Parathyroid adenoma (tissue), 2 donors: Measurements from ENCODE around the gene SUMF1.

Experiments used
- H2AFZ ChIP-seq: fragments of 300-600 bp; sonication (generic); one replicate; pipeline ENCODE4 v1.7.0; 2017; ENCODE audit warnings: antibody characterized with exemption, mild to moderate bottlenecking
- H3K27ac ChIP-seq: fragments of 300-600 bp; sonication (generic); one replicate; pipeline ENCODE4 v1.7.0; 2017
- H3K27me3 ChIP-seq: fragments of 300-600 bp; sonication (generic); one replicate; pipeline ENCODE4 v1.7.0; 2017; ENCODE audit warnings: low read length; ENCODE audit not compliant: control insufficient read depth, insufficient read depth
- H3K36me3 ChIP-seq: fragments of 300-600 bp; sonication (generic); one replicate; pipeline ENCODE4 v1.7.0; 2017; ENCODE audit warnings: low read length; ENCODE audit not compliant: control insufficient read depth, insufficient read depth
- H3K4me1 ChIP-seq: fragments of 300-600 bp; sonication (generic); one replicate; pipeline ENCODE4 v1.7.0; 2017; ENCODE audit warnings: control low read depth
- H3K4me2 ChIP-seq: fragments of 300-600 bp; sonication (generic); one replicate; pipeline ENCODE4 v1.7.0; 2017; ENCODE audit warnings: low read length
- H3K4me3 ChIP-seq: fragments of 300-600 bp; sonication (generic); one replicate; pipeline ENCODE4 v1.7.0; 2017; ENCODE audit warnings: low read depth, low read length
- H3K79me2 ChIP-seq: fragments of 300-600 bp; sonication (generic); one replicate; pipeline ENCODE4 v1.7.0; 2017; ENCODE audit warnings: control low read depth
- H3K9ac ChIP-seq: fragments of 300-600 bp; sonication (generic); one replicate; pipeline ENCODE4 v1.7.0; 2017; ENCODE audit warnings: mild to moderate bottlenecking
- H3K9me3 ChIP-seq: fragments of 300-600 bp; sonication (generic); one replicate; pipeline ENCODE4 v1.7.0; 2017; ENCODE audit warnings: low read length; ENCODE audit not compliant: control insufficient read depth
- TF ChIP-seq, protein P1 (sequence below): fragments of 300-600 bp; sonication (generic); IDR thresholded peaks from one replicate; pipeline ENCODE4 v1.7.0; 2017; ENCODE audit warnings: antibody characterized with exemption, mild to moderate bottlenecking
- donor health status: primary hyperparathyroidism.

SUMF1 gene

DNA sequence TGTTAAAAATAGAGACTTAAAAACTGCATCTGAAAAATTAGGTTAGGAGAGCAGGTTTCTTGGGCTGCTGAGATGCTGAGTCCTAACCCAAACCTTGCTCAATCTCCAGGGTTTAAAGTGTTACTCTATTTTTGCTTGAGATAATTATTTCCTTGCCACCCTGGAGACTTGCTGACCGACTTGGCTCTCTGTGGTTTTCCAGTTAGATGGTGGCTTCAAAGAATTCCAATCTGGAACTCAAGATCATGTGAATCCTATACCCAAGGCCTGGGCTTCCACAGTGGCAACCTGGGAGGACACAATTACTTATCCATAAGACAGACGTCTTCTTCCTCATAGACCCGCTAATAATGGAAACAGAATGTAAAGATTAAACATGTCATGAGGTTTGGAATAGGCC is 47.7 kb downstream of the SUMF1 start:
- TF ChIP-seq, protein P1, sequence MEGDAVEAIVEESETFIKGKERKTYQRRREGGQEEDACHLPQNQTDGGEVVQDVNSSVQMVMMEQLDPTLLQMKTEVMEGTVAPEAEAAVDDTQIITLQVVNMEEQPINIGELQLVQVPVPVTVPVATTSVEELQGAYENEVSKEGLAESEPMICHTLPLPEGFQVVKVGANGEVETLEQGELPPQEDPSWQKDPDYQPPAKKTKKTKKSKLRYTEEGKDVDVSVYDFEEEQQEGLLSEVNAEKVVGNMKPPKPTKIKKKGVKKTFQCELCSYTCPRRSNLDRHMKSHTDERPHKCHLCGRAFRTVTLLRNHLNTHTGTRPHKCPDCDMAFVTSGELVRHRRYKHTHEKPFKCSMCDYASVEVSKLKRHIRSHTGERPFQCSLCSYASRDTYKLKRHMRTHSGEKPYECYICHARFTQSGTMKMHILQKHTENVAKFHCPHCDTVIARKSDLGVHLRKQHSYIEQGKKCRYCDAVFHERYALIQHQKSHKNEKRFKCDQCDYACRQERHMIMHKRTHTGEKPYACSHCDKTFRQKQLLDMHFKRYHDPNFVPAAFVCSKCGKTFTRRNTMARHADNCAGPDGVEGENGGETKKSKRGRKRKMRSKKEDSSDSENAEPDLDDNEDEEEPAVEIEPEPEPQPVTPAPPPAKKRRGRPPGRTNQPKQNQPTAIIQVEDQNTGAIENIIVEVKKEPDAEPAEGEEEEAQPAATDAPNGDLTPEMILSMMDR = no peak
- Histone ChIP-seq H3K9ac (no peak overlapping the region), H3K27ac (no peak overlapping the region), H2AFZ (no peak overlapping the region), H3K4me1 (no peaks in the 10 kb centered on the region), H3K9me3 (no peaks in the 10 kb centered on the region), H3K27me3 (no peaks in the 10 kb centered on the region), H3K4me2 (no peak overlapping the region), H3K79me2 (no peaks in the 10 kb centered on the region), H3K36me3 (no peaks in the 10 kb centered on the region), H3K4me3 (no peak overlapping the region)

- H3K4me1 ChIP-seq = no peaks in the 10 kb centered on the region
Observed at GRCh38 chr3:4418156-4418555, 48.9 kb downstream of the SUMF1 start.

GRCh38 chr3:4417449-4417848 is 49.6 kb downstream of the SUMF1 start:
- no peaks in the 10 kb centered on the region for H3K36me3 ChIP-seq
- no peaks in the 10 kb centered on the region for H3K79me2 ChIP-seq
- H3K9ac ChIP-seq = no peak overlapping the region
- H2AFZ ChIP-seq = no peak overlapping the region
- H3K4me2 ChIP-seq = no peak overlapping the region
- H3K4me3 ChIP-seq = no peak overlapping the region
- H3K27me3 ChIP-seq = no peaks in the 10 kb centered on the region
- no peak overlapping the region for H3K27ac ChIP-seq
- TF ChIP-seq, protein P1 = no peak
- no peaks in the 10 kb centered on the region for H3K9me3 ChIP-seq
- H3K4me1 ChIP-seq = no peaks in the 10 kb centered on the region

More at GRCh38 chr3:4418156-4418555, 48.9 kb downstream of the SUMF1 start:
- Histone ChIP-seq H3K27me3 (no peaks in the 10 kb centered on the region), H3K79me2 (no peaks in the 10 kb centered on the region), H3K9me3 (no peaks in the 10 kb centered on the region), H3K9ac (no peak overlapping the region), H3K4me2 (no peak overlapping the region), H3K27ac (no peak overlapping the region), H3K36me3 (no peaks in the 10 kb centered on the region), H3K4me3 (no peak overlapping the region), H2AFZ (no peak overlapping the region)
- TF ChIP-seq, protein P1 = no peak

- no peak overlapping the region for H3K4me2 ChIP-seq
- H3K36me3 ChIP-seq = no peaks in the 10 kb centered on the region
- no peak overlapping the region for H3K4me3 ChIP-seq
- no peaks in the 10 kb centered on the region for H3K4me1 ChIP-seq
- TF ChIP-seq, protein P1 = no peak
- no peak overlapping the region for H3K9ac ChIP-seq
- no peaks in the 10 kb centered on the region for H3K27me3 ChIP-seq
- no peak overlapping the region for H2AFZ ChIP-seq
- no peaks in the 10 kb centered on the region for H3K9me3 ChIP-seq
- H3K27ac ChIP-seq = no peak overlapping the region
- no peaks in the 10 kb centered on the region for H3K79me2 ChIP-seq
Observed at GRCh38 chr3:4416961-4417360, 50.1 kb downstream of the SUMF1 start.

- Histone ChIP-seq H3K9me3 (no peaks in the 10 kb centered on the region), H3K9ac (no peak overlapping the region), H3K4me1 (no peaks in the 10 kb centered on the region), H3K4me3 (no peak overlapping the region), H2AFZ (no peak overlapping the region), H3K27ac (no peak overlapping the region), H3K27me3 (no peaks in the 10 kb centered on the region), H3K4me2 (no peak overlapping the region), H3K36me3 (no peaks in the 10 kb centered on the region), H3K79me2 (no peaks in the 10 kb centered on the region)
- TF ChIP-seq, protein P1 = no peak
Observed at GRCh38 chr3:4416427-4416945, 50.6 kb downstream of the SUMF1 start.
